ENCODE data around the gene EPB41L1. TPM values are rescaled to one million over a fixed set of nuclear protein-coding genes. Genes with fewer than 3 reads are reported as not detected.

EPB41L1 gene
- total RNA-seq, 1 experiment from 2014 or later, result 121 TPM

DNA sequence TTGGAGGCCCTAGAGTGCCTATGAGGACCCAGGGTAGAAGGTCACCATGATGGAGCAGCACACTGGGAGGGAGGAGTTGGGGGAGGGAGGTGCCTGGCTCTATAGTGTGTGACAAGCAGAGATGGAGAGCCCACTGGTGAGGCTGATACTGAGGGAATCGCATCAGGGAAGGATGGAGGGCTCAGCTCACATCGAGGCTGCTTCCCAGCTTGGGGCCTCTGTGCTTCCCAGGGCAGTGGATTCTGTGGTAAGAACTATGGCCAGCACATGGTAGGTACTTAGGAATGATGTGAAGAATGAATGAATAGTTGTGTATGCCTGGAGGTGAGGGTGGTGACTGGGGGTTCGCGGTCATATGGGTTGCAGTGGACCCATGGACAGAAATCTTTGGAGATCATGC is 1.3 kb upstream of the EPB41L1 start:
- Mint-ChIP-seq H3K9me3 (ENCODE audit: low read depth, unreplicated experiment) (no peaks in the 10 kb centered on the region), H3K27me3 (ENCODE audit: unreplicated experiment) (no peaks in the 10 kb centered on the region), H3K36me3 (ENCODE audit: insufficient read depth, unreplicated experiment) (peaks cover 22% of the 10 kb centered on the region), H3K4me3 (ENCODE audit: low read depth, unreplicated experiment) (peak overlapping the region; percentile 65), H3K4me1 (ENCODE audit: low read depth, unreplicated experiment) (peaks cover 25% of the 10 kb centered on the region), H3K27ac (ENCODE audit: unreplicated experiment) (peak overlapping the region; percentile 9)
- BruUV-seq (replicated peaks), result no TSS peak
- no peak for DNase-seq
- TF ChIP-seq, protein P1, sequence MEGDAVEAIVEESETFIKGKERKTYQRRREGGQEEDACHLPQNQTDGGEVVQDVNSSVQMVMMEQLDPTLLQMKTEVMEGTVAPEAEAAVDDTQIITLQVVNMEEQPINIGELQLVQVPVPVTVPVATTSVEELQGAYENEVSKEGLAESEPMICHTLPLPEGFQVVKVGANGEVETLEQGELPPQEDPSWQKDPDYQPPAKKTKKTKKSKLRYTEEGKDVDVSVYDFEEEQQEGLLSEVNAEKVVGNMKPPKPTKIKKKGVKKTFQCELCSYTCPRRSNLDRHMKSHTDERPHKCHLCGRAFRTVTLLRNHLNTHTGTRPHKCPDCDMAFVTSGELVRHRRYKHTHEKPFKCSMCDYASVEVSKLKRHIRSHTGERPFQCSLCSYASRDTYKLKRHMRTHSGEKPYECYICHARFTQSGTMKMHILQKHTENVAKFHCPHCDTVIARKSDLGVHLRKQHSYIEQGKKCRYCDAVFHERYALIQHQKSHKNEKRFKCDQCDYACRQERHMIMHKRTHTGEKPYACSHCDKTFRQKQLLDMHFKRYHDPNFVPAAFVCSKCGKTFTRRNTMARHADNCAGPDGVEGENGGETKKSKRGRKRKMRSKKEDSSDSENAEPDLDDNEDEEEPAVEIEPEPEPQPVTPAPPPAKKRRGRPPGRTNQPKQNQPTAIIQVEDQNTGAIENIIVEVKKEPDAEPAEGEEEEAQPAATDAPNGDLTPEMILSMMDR (IDR thresholded peaks at IDR 0.05; ENCODE audit: unreplicated experiment), result no peak
- intact Hi-C loops (cut with micrococcal nuclease; ENCODE audit: unreplicated experiment), result no loop called here
- CTCF ChIA-PET, result no interaction called here

DNA sequence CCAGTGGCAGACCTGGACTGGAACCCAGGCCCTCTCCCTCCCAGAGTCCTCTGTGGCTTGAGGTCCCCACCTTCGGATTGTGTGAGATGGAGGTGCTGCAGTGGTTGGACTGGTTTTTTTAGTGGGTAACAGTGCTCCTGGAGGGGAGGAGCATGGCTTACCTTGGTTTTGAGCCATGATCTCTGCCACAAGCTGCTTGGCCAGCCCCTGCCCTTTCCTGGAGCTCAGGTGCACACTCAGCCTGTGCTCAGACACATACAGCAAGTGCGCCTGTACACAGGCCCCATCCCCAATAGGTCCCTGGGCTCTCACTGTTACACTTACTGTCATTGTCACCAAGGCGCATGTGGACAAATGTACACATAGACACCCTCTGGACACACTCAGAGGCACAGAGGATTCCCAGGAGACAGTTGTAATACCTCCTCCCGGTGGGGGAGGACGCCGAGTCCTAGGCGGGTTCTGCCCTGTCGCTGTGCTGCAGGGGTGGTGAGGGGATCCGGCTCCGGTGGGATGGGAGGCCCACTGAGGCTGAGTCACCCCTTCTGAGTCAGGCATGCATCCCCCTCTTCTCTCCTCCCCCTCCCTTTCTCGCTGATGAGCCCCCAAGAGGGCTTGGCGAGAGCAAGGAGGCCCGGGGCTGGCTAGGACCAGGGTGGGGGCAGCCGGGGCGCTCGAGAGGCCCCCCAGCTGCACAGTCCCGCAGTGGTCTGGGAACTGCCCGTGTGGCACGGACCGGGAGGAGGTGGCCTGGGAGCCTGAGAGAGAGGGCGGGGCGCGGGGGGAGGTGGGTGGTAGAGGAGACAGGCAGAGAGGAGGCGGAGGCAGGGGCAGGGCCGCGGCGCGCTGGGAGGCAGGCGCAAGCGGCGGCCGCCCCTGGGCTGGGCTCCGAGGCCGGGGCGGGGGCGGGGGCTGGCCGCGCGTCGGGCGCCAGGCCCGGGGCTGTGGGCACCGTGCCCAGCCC is 522 bp upstream of the EPB41L1 start:
- H3K27ac Mint-ChIP-seq (ENCODE audit: unreplicated experiment), result peak overlapping the region; percentile 9
- TF ChIP-seq, protein P1 (IDR thresholded peaks at IDR 0.05; ENCODE audit: unreplicated experiment), result no peak
- H3K4me3 Mint-ChIP-seq (ENCODE audit: low read depth, unreplicated experiment), result peak overlapping the region; percentile 65
- DNase-seq, result peak; percentile 93
- CTCF ChIA-PET, result no interaction called here
- peaks cover 33% of the 10 kb centered on the region for H3K4me1 Mint-ChIP-seq (ENCODE audit: low read depth, unreplicated experiment)
- intact Hi-C loops (cut with micrococcal nuclease; ENCODE audit: unreplicated experiment), result no loop called here
- H3K9me3 Mint-ChIP-seq (ENCODE audit: low read depth, unreplicated experiment), result no peaks in the 10 kb centered on the region
- H3K36me3 Mint-ChIP-seq (ENCODE audit: insufficient read depth, unreplicated experiment), result peaks cover 22% of the 10 kb centered on the region
- H3K27me3 Mint-ChIP-seq (ENCODE audit: unreplicated experiment), result no peaks in the 10 kb centered on the region
- BruUV-seq (replicated peaks), result no TSS peak

DNA sequence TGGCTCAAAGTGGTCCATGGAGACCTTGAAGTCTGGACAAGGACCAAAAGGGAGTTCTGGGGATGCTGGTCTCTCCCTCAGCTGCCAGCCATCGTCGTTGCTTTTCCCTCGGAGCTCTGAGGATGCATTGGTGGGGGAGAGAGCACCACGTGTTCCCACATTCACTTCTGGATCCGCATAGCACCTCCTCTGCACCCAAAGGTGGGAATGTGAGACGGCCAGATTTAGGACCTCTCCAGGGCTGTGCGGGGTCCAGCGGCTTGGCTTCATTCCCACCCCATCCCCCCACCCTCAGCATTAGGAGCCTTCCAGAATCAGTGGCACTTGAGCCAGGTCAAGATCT is 1.1 kb downstream of the EPB41L1 start:
- CTCF ChIA-PET, result interaction anchor here (0.9 to 1.7 kb wide), 4 partner anchors 44 to 164 kb away, joined by 3 to 11 read pairs (median 4); no protein-coding TSS in a partner anchor
- intact Hi-C loops (cut with micrococcal nuclease; ENCODE audit: unreplicated experiment), result loop anchor here (5.0 kb wide), 1 partner anchor 282 kb away; no protein-coding TSS in a partner anchor
- DNase-seq, result no peak
- Mint-ChIP-seq H3K4me3 (ENCODE audit: low read depth, unreplicated experiment) (peak overlapping the region; percentile 65), H3K27me3 (ENCODE audit: unreplicated experiment) (no peaks in the 10 kb centered on the region), H3K4me1 (ENCODE audit: low read depth, unreplicated experiment) (peaks cover 34% of the 10 kb centered on the region), H3K27ac (ENCODE audit: unreplicated experiment) (no peak overlapping the region), H3K36me3 (ENCODE audit: insufficient read depth, unreplicated experiment) (peaks cover 22% of the 10 kb centered on the region), H3K9me3 (ENCODE audit: low read depth, unreplicated experiment) (no peaks in the 10 kb centered on the region)
- BruUV-seq (replicated peaks), result no TSS peak
- TF ChIP-seq, protein P1 (IDR thresholded peaks at IDR 0.05; ENCODE audit: unreplicated experiment), result no peak

DNA sequence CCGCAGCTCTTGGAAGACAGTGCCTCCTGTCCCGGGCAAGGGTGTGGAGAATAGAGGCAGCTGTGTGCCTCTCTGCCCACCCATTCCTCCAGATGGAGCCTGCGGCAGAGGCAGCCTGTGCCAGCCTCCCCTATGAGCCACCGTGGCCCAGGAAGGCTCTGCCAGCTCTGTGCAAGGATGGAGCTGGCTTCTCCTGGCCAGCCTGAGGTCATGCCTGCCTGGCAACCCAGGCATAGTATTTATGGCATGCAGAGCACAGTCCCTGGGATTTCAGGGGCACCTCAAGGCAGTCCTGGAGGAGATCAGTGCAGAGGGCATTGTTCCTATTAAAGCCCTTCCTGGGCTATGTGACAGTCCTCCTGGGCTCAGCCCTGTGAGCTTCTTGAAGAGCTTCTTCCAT is 1.5 kb downstream of the EPB41L1 start:
- no peak for DNase-seq
- Mint-ChIP-seq H3K27ac (ENCODE audit: unreplicated experiment) (no peak overlapping the region), H3K9me3 (ENCODE audit: low read depth, unreplicated experiment) (no peaks in the 10 kb centered on the region), H3K36me3 (ENCODE audit: insufficient read depth, unreplicated experiment) (peaks cover 22% of the 10 kb centered on the region), H3K4me3 (ENCODE audit: low read depth, unreplicated experiment) (no peak overlapping the region), H3K27me3 (ENCODE audit: unreplicated experiment) (no peaks in the 10 kb centered on the region), H3K4me1 (ENCODE audit: low read depth, unreplicated experiment) (peaks cover 34% of the 10 kb centered on the region)
- TF ChIP-seq, protein P1 (IDR thresholded peaks at IDR 0.05; ENCODE audit: unreplicated experiment), result no peak
- intact Hi-C loops (cut with micrococcal nuclease; ENCODE audit: unreplicated experiment), result loop anchor here (1.0 to 5.0 kb wide), 2 partner anchors 43 to 281 kb away; no protein-coding TSS in a partner anchor
- BruUV-seq (replicated peaks), result no TSS peak
- CTCF ChIA-PET, result interaction anchor here (0.5 to 2.4 kb wide), 8 partner anchors 17 to 171 kb away, joined by 3 to 11 read pairs (median 4); no protein-coding TSS in a partner anchor

Measured in Calu3 (cell line).